Kidney (tissue), 14 donors: Measurements from ENCODE around the gene NSD1. TPM values are rescaled to one million over a fixed set of nuclear protein-coding genes. Genes with fewer than 3 reads are reported as not detected.
A peak's percentile ranks its signal among the peaks of the same experiment; 100 is the strongest.

Experiments used
- DNase-seq, 5 donors: peaks; one replicate each; pipeline ENCODE4 v3.0.0-alpha.2; 2013 to 2020
- FAIRE-seq: peaks from 2 replicates; lab custom pipeline; 2012; peaks lifted over from hg19 to GRCh38; lab: Jason Lieb, UNC
- H3K27ac ChIP-seq, 2 donors: one replicate each; pipeline ENCODE4 v1.7.0; 2013; ENCODE audit warnings: low read depth in 2 of 2, low read length in 2 of 2, inconsistent platforms in 1 of 2
- H3K27me3 ChIP-seq: one replicate; pipeline ENCODE4 v1.7.1; 2013; ENCODE audit warnings: low read length, inconsistent platforms; ENCODE audit not compliant: control insufficient read depth, insufficient read depth
- H3K36me3 ChIP-seq, 3 donors: one replicate each; pipeline versions ENCODE4 v1.7.0 to v1.7.1; 2013; ENCODE audit warnings: low read length in 3 of 3, control low read depth in 1 of 3, inconsistent platforms in 1 of 3; ENCODE audit not compliant: insufficient read depth in 3 of 3, control insufficient read depth in 2 of 3
- H3K4me1 ChIP-seq, 3 donors: one replicate each; pipeline versions ENCODE4 v1.7.0 to v1.7.1; 2013; ENCODE audit warnings: low read length in 3 of 3, inconsistent platforms in 1 of 3, low read depth in 1 of 3; ENCODE audit not compliant: control insufficient read depth in 2 of 3, insufficient read depth in 2 of 3
- H3K4me3 ChIP-seq, 3 donors: one replicate each; pipeline versions ENCODE4 v1.7.0 to v1.8.1; 2013; ENCODE audit warnings: low read length in 3 of 3, control low read depth in 1 of 3, inconsistent platforms in 1 of 3
- H3K9ac ChIP-seq, 3 donors: one replicate each; pipeline versions ENCODE4 v1.7.0 to v1.7.1; 2013; ENCODE audit warnings: low read length in 3 of 3, control low read depth in 1 of 3, inconsistent platforms in 1 of 3
- H3K9me3 ChIP-seq, 3 donors: one replicate each; pipeline versions ENCODE4 v1.7.0 to v1.7.1; 2013; ENCODE audit warnings: low read length in 3 of 3, control low read depth in 1 of 3, inconsistent platforms in 1 of 3; ENCODE audit not compliant: control insufficient read depth in 2 of 3, insufficient read depth in 1 of 3
- CTCF ChIP-seq: IDR thresholded peaks from 3 replicates; pipeline ENCODE4 v1.5.1; 2012; ENCODE audit warnings: mild to moderate bottlenecking, moderate library complexity, borderline replicate concordance; ENCODE audit not compliant: insufficient read depth; ENCODE audit errors: extremely low read depth
- intact Hi-C: fragments of 100-400 bp; cut with DNase I; formaldehyde crosslinking; loops from one replicate; pipeline ENCODE4 v1.11.1; 2022
- polyA plus RNA-seq: library from polyadenylated mRNA; stranded (reverse); fragments of 350-450 nt; fragmentation: Illumina TruSeq; extraction: RNeasy Lipid Tissue Mini Kit (QIAGEN cat#74804); gene quantifications from one replicate; pipeline ENCODE4 v1.2.3, GENCODE V29; 2014; ENCODE audit warnings: low read depth, low replicate concordance; ENCODE audit not compliant: insufficient read depth
- total RNA-seq: library from RNA; stranded (reverse); fragmentation: NEBNext Ultra II Directional; extraction: Animal tissue kit (Norgen Biotek cat#: 25700); gene quantifications from one replicate; pipeline ENCODE4 v1.2.1, GENCODE V29; 2021
- donor health status: control.
- donor health status: control.
- donor health status: control.
- donor health status: control.
- donor health status: control.
- donor health status: DM: yes; HTN: yes; CAD: no.
- donor health status: Normal renal cell carcinoma (clear cell type).

The NSD1 gene
- total and polyA plus RNA-seq, 2 donors from 2014 or later: 6.0 to 99.1 TPM

- Histone ChIP-seq H3K4me1 (peaks cover 0 to 3% (median 2%) of the 10 kb centered on the region in 3 donors), H3K4me3 (no peak overlapping the region), H3K36me3 (no peaks in the 10 kb centered on the region), H3K9me3 (no peaks in the 10 kb centered on the region), H3K9ac (no peak overlapping the region), H3K27me3 (no peaks in the 10 kb centered on the region), H3K27ac (no peak overlapping the region)
- FAIRE-seq (no peak), DNase-seq (peak in 1 of 5 donors; percentile 56)
- no peak for TF ChIP-seq CTCF
- intact Hi-C loops: no loop called here
Observed at GRCh38 chr5:177320879-177321278, 187.3 kb downstream of the NSD1 start.

GRCh38 chr5:177325868-177326381, 192.4 kb downstream of the NSD1 start:
- DNase-seq (peak in 3 of 5 donors; percentile 7 to 32 (median 29)), FAIRE-seq (no peak)
- no peak for TF ChIP-seq CTCF
- Histone ChIP-seq H3K9me3 (no peaks in the 10 kb centered on the region), H3K27me3 (no peaks in the 10 kb centered on the region), H3K36me3 (peaks cover 0 to 5% (median 0%) of the 10 kb centered on the region in 3 donors), H3K4me3 (no peak overlapping the region), H3K27ac (peak overlapping the region; percentile 8 to 22), H3K9ac (no peak overlapping the region), H3K4me1 (peaks cover 0 to 5% (median 4%) of the 10 kb centered on the region in 3 donors)
- intact Hi-C loops: no loop called here

GRCh38 chr5:177327539-177328522, 194.3 kb downstream of the NSD1 start:
- Histone ChIP-seq H3K27me3 (no peaks in the 10 kb centered on the region), H3K4me3 (no peak overlapping the region), H3K27ac (peak overlapping the region in 1 of 2 donors; percentile 47), H3K9me3 (no peaks in the 10 kb centered on the region), H3K9ac (no peak overlapping the region), H3K36me3 (peaks cover 0 to 9% (median under 1%) of the 10 kb centered on the region in 3 donors), H3K4me1 (peaks cover 0 to 5% (median 4%) of the 10 kb centered on the region in 3 donors)
- peak in 1 of 5 donors; percentile 69 for DNase-seq
- TF ChIP-seq CTCF: no peak
- no peak for FAIRE-seq
- intact Hi-C loops: no loop called here
